ENCODE results near the gene CELSR1.

- TF ChIP-seq CTCF (IDR thresholded peaks at IDR 0.05) (no peak), POLR2A (IDR thresholded peaks at IDR 0.05) (no peak), EP300 (IDR thresholded peaks at IDR 0.05) (no peak), POLR2AphosphoS5 (IDR thresholded peaks at IDR 0.05) (no peak)
Observed at GRCh38 chr22:46351131-46351735, 186.2 kb downstream of the CELSR1 start.

Data from sigmoid colon (tissue), 4 donors.